GM12878 (cell line): ENCODE data around the gene ZNF513. TPM values are rescaled to one million over a fixed set of nuclear protein-coding genes. Genes with fewer than 3 reads are reported as not detected.

Experiments
- ATAC-seq: fragments of 200-7000 bp; cut with Tn5 transposase; 3 replicates; pipeline ENCODE4 v1.9.1; 2020; ENCODE audit warnings: mild to moderate bottlenecking, moderate library complexity
- BruUV-seq: library from RNA; stranded (reverse); fragments of 400-500 nt; replicated peaks from 2 replicates; lab custom pipeline; 2021; lab: Mats Ljungman, UMichigan
- CTCF ChIA-PET: fragments of 300-600 bp; sonication (Branson Sonifier 250); formaldehyde crosslinking; extraction: SDS; loops from one replicate; lab custom pipeline; 2021; ENCODE audit warnings: inconsistent platforms; lab: Yijun Ruan, JAX
- POLR2A ChIA-PET: fragments of 350-600 bp; formaldehyde crosslinking; extraction: SDS; loops from one replicate; lab custom pipeline; 2021; ENCODE audit warnings: inconsistent platforms; lab: Charles Lee
- RAD21 ChIA-PET: fragments of 300-600 bp; sonication (Branson Sonifier 250); formaldehyde crosslinking; loops from one replicate; lab custom pipeline; 2023; ENCODE audit warnings: antibody characterized with exemption; ENCODE audit not compliant: unreplicated experiment; lab: Charles Lee
- SMC1A ChIA-PET: fragments of 300-600 bp; sonication (Branson Sonifier 250); formaldehyde crosslinking; loops from one replicate; lab custom pipeline; 2023; ENCODE audit not compliant: unreplicated experiment, uncharacterized antibody; lab: Charles Lee
- DNase-seq: peaks from one replicate; pipeline ENCODE4 v3.0.0-alpha.2; 2011; ENCODE audit warnings: low read depth, low spot score
- FAIRE-seq: peaks from 3 replicates; lab custom pipeline; 2011; peaks lifted over from hg19 to GRCh38; lab: Jason Lieb, UNC
- H2AFZ ChIP-seq: 2 replicates; pipeline ENCODE4 v1.6.0; 2011; ENCODE audit warnings: low read depth, low read length, control low read depth; ENCODE audit not compliant: control insufficient read depth
- H3K27ac ChIP-seq: 2 replicates; pipeline ENCODE4 v1.5.1; 2011; ENCODE audit warnings: control low read depth; ENCODE audit not compliant: control insufficient read depth, insufficient read depth
- H3K27me3 ChIP-seq, 2 experiments: replicated peaks in 1 of 2; 2 replicates each; pipeline versions ENCODE4 v1.6.0 to v1.6.1; 2011; ENCODE audit warnings: low read length in 1 of 2; ENCODE audit not compliant: control insufficient read depth in 2 of 2, insufficient read depth in 2 of 2
- H3K36me3 ChIP-seq, 2 experiments: 2 replicates each; pipeline ENCODE4 v1.5.1; 2011; ENCODE audit warnings: low read length in 1 of 2; ENCODE audit not compliant: control insufficient read depth in 2 of 2, insufficient read depth in 2 of 2
- H3K4me1 ChIP-seq: 2 replicates; pipeline ENCODE4 v1.6.1; 2011; ENCODE audit warnings: mild to moderate bottlenecking, low read length, moderate library complexity, mixed read lengths; ENCODE audit not compliant: control insufficient read depth, insufficient read depth
- H3K4me2 ChIP-seq: 2 replicates; pipeline ENCODE4 v1.6.0; 2011; ENCODE audit warnings: control low read depth; ENCODE audit not compliant: control insufficient read depth, insufficient read depth
- H3K4me3 ChIP-seq: fragments of 200-600 bp; sonication (generic); 2 replicates; pipeline ENCODE4 v1.5.1; 2016
- H3K79me2 ChIP-seq: 2 replicates; pipeline ENCODE4 v1.6.0; 2011; ENCODE audit warnings: low read length; ENCODE audit not compliant: control insufficient read depth, insufficient read depth
- H3K9ac ChIP-seq: 2 replicates; pipeline ENCODE4 v1.8.0; 2011; ENCODE audit warnings: low read length, control low read depth, mixed read lengths; ENCODE audit not compliant: control insufficient read depth, insufficient read depth
- H3K9me3 ChIP-seq: replicated peaks from 3 replicates; pipeline ENCODE4 v1.5.1; 2011; ENCODE audit warnings: mild to moderate bottlenecking, low read length; ENCODE audit not compliant: control insufficient read depth, insufficient read depth
- H4K20me1 ChIP-seq: 2 replicates; pipeline ENCODE4 v1.6.0; 2011; ENCODE audit not compliant: control insufficient read depth, insufficient read depth
- BCL11A ChIP-seq: IDR thresholded peaks from 2 replicates; pipeline ENCODE4 v1.6.1; 2011; ENCODE audit warnings: low read depth, low read length
- BMI1 ChIP-seq: fragments of 450-650 bp; IDR thresholded peaks from 2 replicates; pipeline ENCODE4 v1.6.1; 2016; ENCODE audit warnings: mild to moderate bottlenecking, moderate library complexity, borderline replicate concordance
- CBX3 ChIP-seq: fragments of 200-600 bp; sonication (generic); IDR thresholded peaks from 2 replicates; pipeline ENCODE4 v1.6.1; 2016; ENCODE audit warnings: low read depth, borderline replicate concordance
- CBX5 ChIP-seq: sonication (generic); IDR thresholded peaks from 2 replicates; pipeline ENCODE4 v1.6.1; 2016; ENCODE audit warnings: low read depth, moderate library complexity, mild to moderate bottlenecking, inconsistent platforms
- EGR1 ChIP-seq, 2 experiments: IDR thresholded peaks; 1 replicate in 1 of 2; 2 replicates in 1 of 2; pipeline ENCODE4 v1.6.1; 2011 to 2012; ENCODE audit warnings: low read depth in 2 of 2, low read length in 2 of 2, borderline replicate concordance in 1 of 2, mild to moderate bottlenecking in 1 of 2, moderate library complexity in 1 of 2
- HDGF ChIP-seq: fragments of 450-650 bp; IDR thresholded peaks from 2 replicates; pipeline ENCODE4 v1.6.1; 2016; ENCODE audit warnings: antibody characterized with exemption
- NFXL1 ChIP-seq: fragments of 450-650 bp; IDR thresholded peaks from 2 replicates; pipeline ENCODE4 v1.6.1; 2017; ENCODE audit warnings: antibody characterized with exemption, mild to moderate bottlenecking, borderline replicate concordance
- POU2F2 ChIP-seq: IDR thresholded peaks from 3 replicates; pipeline ENCODE4 v1.6.1; 2011; ENCODE audit warnings: low read depth, mild to moderate bottlenecking, low read length, borderline replicate concordance
- RAD21 ChIP-seq: IDR thresholded peaks from 2 replicates; pipeline ENCODE4 v1.6.1; 2011; ENCODE audit warnings: mild to moderate bottlenecking, low read depth, low read length, moderate library complexity; ENCODE audit not compliant: insufficient read depth
- RB1 ChIP-seq: fragments of 450-650 bp; formaldehyde crosslinking; IDR thresholded peaks from 2 replicates; pipeline ENCODE4 v1.6.1; 2017; ENCODE audit warnings: mild to moderate bottlenecking, borderline replicate concordance
- RBBP5 ChIP-seq: fragments of 200-600 bp; sonication (generic); conservative IDR thresholded peaks from 2 replicates; pipeline ENCODE4 v1.6.1; 2016
- TAF1 ChIP-seq: IDR thresholded peaks from 2 replicates; pipeline ENCODE4 v1.6.1; 2011; ENCODE audit warnings: mild to moderate bottlenecking, low read depth, low read length, borderline replicate concordance
- TARDBP ChIP-seq: IDR thresholded peaks from 2 replicates; pipeline ENCODE4 v1.6.1; 2016; ENCODE audit warnings: borderline replicate concordance
- WGBS: methylation state at CpG from one replicate; pipeline ENCODE4 v1.1.6; 2016; ENCODE audit warnings: low lambda C conversion rate; ENCODE audit not compliant: insufficient replicate concordance, insufficient coverage; ENCODE audit errors: missing lambda C conversion rate; 5-methylcytosine and 5-hydroxymethylcytosine counted together
- in situ Hi-C: fragments of 300-500 bp; cut with MboI; formaldehyde crosslinking; loops from 9 replicates; pipeline ENCODE4 v1.14.3; 2018; ENCODE audit warnings: mixed read lengths
- intact Hi-C: fragments of 100-400 bp; cut with micrococcal nuclease; formaldehyde crosslinking; loops from one replicate; pipeline ENCODE4 v1.14.2; 2022; ENCODE audit not compliant: unreplicated experiment
- polyA plus RNA-seq, 11 experiments: library from polyadenylated mRNA; depleted of rRNA in 4 of 11; unstranded in 6 of 11; stranded (reverse) in 5 of 11; fragments of >200 nt; fragmentation: Nextera tagmentation in 4 of 11; fragmentation: Illumina TruSeq in 1 of 11; extraction: Ambion mirVana in 4 of 11; extraction: Trizol in 1 of 11; gene quantifications; 1 replicate in 1 of 11; 2 replicates in 10 of 11; pipeline versions ENCODE4 v1.2.1 to v1.2.3, GENCODE V29; 2011 to 2016; ENCODE audit warnings: inconsistent platforms in 2 of 11, missing spikeins in 2 of 11, low read depth in 1 of 11
- total RNA-seq, 4 experiments: library from RNA; depleted of rRNA in 3 of 4; stranded (reverse); fragments of >200 nt in 3 of 4; fragmentation: Illumina TruSeq in 1 of 4; extraction: Trizol in 1 of 4; gene quantifications; 2 replicates each; pipeline versions ENCODE4 v1.2.1 to v1.2.3, GENCODE V29; 2013 to 2021
- TF ChIP-seq, protein P1 (sequence below): IDR thresholded peaks from 2 replicates; pipeline ENCODE4 v1.6.1; 2011; ENCODE audit warnings: borderline replicate concordance, low read depth, mild to moderate bottlenecking, moderate library complexity, low read length; ENCODE audit not compliant: insufficient read depth, poor library complexity, severe bottlenecking
- TF ChIP-seq, protein P2 (sequence below): fragments of 450-650 bp; formaldehyde crosslinking; IDR thresholded peaks from 2 replicates; pipeline ENCODE4 v1.5.0; 2022; ENCODE audit warnings: mild to moderate bottlenecking, missing genetic modification characterization
- TF ChIP-seq, protein P3 (sequence below): IDR thresholded peaks from 2 replicates; pipeline ENCODE4 v1.6.1; 2012; ENCODE audit warnings: low read depth, low read length, improper control_type of control experiment

The ZNF513 gene
- total and polyA plus RNA-seq, 10 of the 15 experiments (the other 5 are each of a cell fraction or from before 2014, with no cell fraction given): 0.06 to 16.4 (median 5.6) TPM

DNA sequence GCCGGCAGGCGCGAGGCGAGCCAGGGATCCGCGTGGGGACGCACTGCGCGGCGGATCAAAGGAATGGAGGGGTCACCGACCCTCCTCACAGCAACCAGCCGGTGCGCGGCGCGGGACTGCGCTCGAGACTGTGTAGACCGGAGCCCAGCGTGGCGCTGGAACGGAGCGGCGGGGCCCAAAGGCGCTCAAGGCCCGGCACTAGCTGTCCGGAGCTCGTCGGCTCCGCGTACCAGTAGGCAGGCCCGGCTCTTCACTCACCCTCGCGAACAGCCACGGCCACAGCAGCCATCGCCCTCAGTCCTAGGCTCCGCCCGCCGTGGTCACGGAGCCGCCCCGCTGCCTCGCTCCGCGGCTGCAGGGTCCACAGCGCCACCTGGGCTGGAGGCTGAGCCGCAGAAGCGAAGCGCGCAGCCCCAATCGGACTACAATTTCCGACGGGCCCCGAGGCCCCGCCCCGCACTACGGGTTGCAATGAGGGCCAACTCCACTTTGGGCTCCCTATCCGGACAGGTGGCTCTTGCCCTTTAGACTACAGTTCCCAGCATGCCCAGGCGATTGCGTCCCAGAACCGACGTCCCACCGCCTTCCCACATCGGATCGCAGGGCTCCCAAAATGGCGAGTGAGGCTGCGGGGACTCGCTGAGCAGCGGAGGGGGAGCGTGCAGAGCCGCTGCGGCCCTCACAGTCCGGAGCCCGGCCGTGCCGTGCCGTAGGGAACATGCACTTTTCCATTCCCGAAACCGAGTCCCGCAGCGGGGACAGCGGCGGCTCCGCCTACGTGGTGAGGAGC lies 10.3 kb downstream of the ZNF513 start, which contains the start of the genes EIF2B4 and SNX17:
EIF2B4 (minus strand) TSS at position 313 of the 790 bp plus-strand sequence; CDS start at position 289, 24 bp downstream.
SNX17 (plus strand) TSS at position 591 of the 790 bp plus-strand sequence; CDS start at position 719, 128 bp downstream.
- SMC1A ChIA-PET: interaction anchor here (0.6 to 3.2 kb wide), 12 partner anchors 9 to 321 kb away, joined by 3 to 13 read pairs (median 4); partner anchors contain the start of genes GTF3C2 and PPM1G
- intact Hi-C loops: loop anchor here (1.0 to 5.0 kb wide), 4 partner anchors 10 to 47 kb away; partner anchors contain the start of genes GTF3C2, MPV17, PPM1G and ZNF513
- ATAC-seq: peak; percentile 92
- WGBS: under 1% methylated on average over 81 of the region's 85 CpGs
- Histone ChIP-seq H3K79me2 (peaks cover 40% of the 10 kb centered on the region), H3K27ac (peak within 1 kb of the TSS; percentile 93), H3K36me3 (peaks cover 10 to 23% of the 10 kb centered on the region in 2 experiments), H3K27me3 (no peaks in the 10 kb centered on the region), H3K4me3 (peak within 1 kb of the TSS; percentile 85), H3K4me1 (peaks cover 4% of the 10 kb centered on the region; the same call in 1 of the 2 replicates), H3K9ac (peak within 1 kb of the TSS; percentile 92), H2AFZ (peak within 1 kb of the TSS; percentile 89), H3K4me2 (peak within 1 kb of the TSS; percentile 95), H3K9me3 (no peaks in the 10 kb centered on the region), H4K20me1 (no peaks in the 10 kb centered on the region)
- POLR2A ChIA-PET: interaction anchor here (0.6 to 2.3 kb wide), 14 partner anchors 10 to 298 kb away, joined by 3 to 14 read pairs (median 4); partner anchors contain the start of genes GTF3C2, NRBP1, PPM1G and ZNF513
- in situ Hi-C loops: no loop called here
- RAD21 ChIA-PET: interaction anchor here (0.9 to 2.0 kb wide), 6 partner anchors 10 to 336 kb away, joined by 3 to 7 read pairs (median 4); partner anchors contain the start of genes MPV17, PPM1G and ZNF513
- FAIRE-seq: peak; percentile 99
- peak; percentile 97 for DNase-seq
- BruUV-seq: no TSS peak
- CTCF ChIA-PET: interaction anchor here (0.8 to 2.1 kb wide), 14 partner anchors 10 to 313 kb away, joined by 3 to 14 read pairs (median 4); partner anchors contain the start of genes NRBP1 and PPM1G
- no peak for TF ChIP-seq CBX3
- peak; percentile 50 for TF ChIP-seq RAD21
- TF ChIP-seq HDGF: peak; percentile 74; the same call in 1 of the 2 replicates
- TF ChIP-seq RBBP5: 0 out of 2 replicates have a peak, but pooled peaks have one; percentile 62
- no peak for TF ChIP-seq NFXL1
- no peak for TF ChIP-seq BMI1
- peak; percentile 75; the same call in 1 of the 2 replicates for TF ChIP-seq CBX5
- TF ChIP-seq TAF1: peak; percentile 94
- TF ChIP-seq EGR1 (IDR thresholded peaks at IDR 0.05; ENCODE audit: borderline replicate concordance in 1 of 2, low read depth in 2 of 2, low read length in 2 of 2): peak; percentile 34 to 61; a peak in 2 of 3 replicates
- no peak; the same call in 1 of the 2 replicates for TF ChIP-seq RB1
- TF ChIP-seq, protein P1, sequence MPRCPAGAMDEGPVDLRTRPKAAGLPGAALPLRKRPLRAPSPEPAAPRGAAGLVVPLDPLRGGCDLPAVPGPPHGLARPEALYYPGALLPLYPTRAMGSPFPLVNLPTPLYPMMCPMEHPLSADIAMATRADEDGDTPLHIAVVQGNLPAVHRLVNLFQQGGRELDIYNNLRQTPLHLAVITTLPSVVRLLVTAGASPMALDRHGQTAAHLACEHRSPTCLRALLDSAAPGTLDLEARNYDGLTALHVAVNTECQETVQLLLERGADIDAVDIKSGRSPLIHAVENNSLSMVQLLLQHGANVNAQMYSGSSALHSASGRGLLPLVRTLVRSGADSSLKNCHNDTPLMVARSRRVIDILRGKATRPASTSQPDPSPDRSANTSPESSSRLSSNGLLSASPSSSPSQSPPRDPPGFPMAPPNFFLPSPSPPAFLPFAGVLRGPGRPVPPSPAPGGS: peak; percentile 23
- TF ChIP-seq, protein P2, sequence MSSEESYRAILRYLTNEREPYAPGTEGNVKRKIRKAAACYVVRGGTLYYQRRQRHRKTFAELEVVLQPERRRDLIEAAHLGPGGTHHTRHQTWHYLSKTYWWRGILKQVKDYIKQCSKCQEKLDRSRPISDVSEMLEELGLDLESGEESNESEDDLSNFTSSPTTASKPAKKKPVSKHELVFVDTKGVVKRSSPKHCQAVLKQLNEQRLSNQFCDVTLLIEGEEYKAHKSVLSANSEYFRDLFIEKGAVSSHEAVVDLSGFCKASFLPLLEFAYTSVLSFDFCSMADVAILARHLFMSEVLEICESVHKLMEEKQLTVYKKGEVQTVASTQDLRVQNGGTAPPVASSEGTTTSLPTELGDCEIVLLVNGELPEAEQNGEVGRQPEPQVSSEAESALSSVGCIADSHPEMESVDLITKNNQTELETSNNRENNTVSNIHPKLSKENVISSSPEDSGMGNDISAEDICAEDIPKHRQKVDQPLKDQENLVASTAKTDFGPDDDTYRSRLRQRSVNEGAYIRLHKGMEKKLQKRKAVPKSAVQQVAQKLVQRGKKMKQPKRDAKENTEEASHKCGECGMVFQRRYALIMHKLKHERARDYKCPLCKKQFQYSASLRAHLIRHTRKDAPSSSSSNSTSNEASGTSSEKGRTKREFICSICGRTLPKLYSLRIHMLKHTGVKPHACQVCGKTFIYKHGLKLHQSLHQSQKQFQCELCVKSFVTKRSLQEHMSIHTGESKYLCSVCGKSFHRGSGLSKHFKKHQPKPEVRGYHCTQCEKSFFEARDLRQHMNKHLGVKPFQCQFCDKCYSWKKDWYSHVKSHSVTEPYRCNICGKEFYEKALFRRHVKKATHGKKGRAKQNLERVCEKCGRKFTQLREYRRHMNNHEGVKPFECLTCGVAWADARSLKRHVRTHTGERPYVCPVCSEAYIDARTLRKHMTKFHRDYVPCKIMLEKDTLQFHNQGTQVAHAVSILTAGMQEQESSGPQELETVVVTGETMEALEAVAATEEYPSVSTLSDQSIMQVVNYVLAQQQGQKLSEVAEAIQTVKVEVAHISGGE (CRISPR knock-in tag): no peak
- peak; percentile 95 for TF ChIP-seq TARDBP
- TF ChIP-seq, protein P3, sequence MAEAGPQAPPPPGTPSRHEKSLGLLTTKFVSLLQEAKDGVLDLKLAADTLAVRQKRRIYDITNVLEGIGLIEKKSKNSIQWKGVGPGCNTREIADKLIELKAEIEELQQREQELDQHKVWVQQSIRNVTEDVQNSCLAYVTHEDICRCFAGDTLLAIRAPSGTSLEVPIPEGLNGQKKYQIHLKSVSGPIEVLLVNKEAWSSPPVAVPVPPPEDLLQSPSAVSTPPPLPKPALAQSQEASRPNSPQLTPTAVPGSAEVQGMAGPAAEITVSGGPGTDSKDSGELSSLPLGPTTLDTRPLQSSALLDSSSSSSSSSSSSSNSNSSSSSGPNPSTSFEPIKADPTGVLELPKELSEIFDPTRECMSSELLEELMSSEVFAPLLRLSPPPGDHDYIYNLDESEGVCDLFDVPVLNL: peak; percentile 42; the same call in 1 of the 2 replicates
- no peak for TF ChIP-seq BCL11A
- peak; percentile 62; the same call in 1 of the 3 replicates for TF ChIP-seq POU2F2
